MCF 10A (cell line): ENCODE data around the gene TMEM209. TPM values are rescaled to one million over a fixed set of nuclear protein-coding genes. Genes with fewer than 3 reads are reported as not detected.

Experiments
- BruUV-seq: library from RNA; stranded (reverse); fragments of 400-500 nt; replicated peaks from 2 replicates; lab custom pipeline; 2021; lab: Mats Ljungman, UMichigan
- CTCF ChIA-PET: fragments of 300-600 bp; sonication (Branson Sonifier 250); formaldehyde crosslinking; extraction: SDS; loops from one replicate; lab custom pipeline; 2021; ENCODE audit warnings: antibody characterized with exemption, inconsistent platforms; lab: Yijun Ruan, JAX
- POLR2A ChIA-PET: fragments of 300-600, 350-650 bp; sonication (Branson Sonifier 250); formaldehyde crosslinking; extraction: SDS; loops from one replicate; lab custom pipeline; 2020; ENCODE audit warnings: antibody characterized with exemption, inconsistent platforms; lab: Yijun Ruan, JAX
- DNase-seq: peaks from one replicate; pipeline ENCODE4 v3.0.0-alpha.2; 2018; ENCODE audit not compliant: unreplicated experiment
- H3K27ac Mint-ChIP-seq: one replicate; pipeline ENCODE4 v1.8.0; 2022; ENCODE audit warnings: mild to moderate bottlenecking, low read depth, mixed read lengths; ENCODE audit not compliant: unreplicated experiment
- H3K27me3 Mint-ChIP-seq: one replicate; pipeline ENCODE4 v1.8.0; 2022; ENCODE audit warnings: mixed read lengths; ENCODE audit not compliant: insufficient read depth, unreplicated experiment
- H3K36me3 Mint-ChIP-seq: one replicate; pipeline ENCODE4 v1.8.0; 2022; ENCODE audit warnings: mild to moderate bottlenecking, moderate library complexity, mixed read lengths; ENCODE audit not compliant: insufficient read depth, unreplicated experiment
- H3K4me1 Mint-ChIP-seq: one replicate; pipeline ENCODE4 v1.8.0; 2022; ENCODE audit warnings: mixed read lengths; ENCODE audit not compliant: insufficient read depth, unreplicated experiment
- H3K4me3 Mint-ChIP-seq: one replicate; pipeline ENCODE4 v1.8.0; 2022; ENCODE audit warnings: mild to moderate bottlenecking, moderate library complexity, mixed read lengths; ENCODE audit not compliant: unreplicated experiment
- H3K9me3 Mint-ChIP-seq: one replicate; pipeline ENCODE4 v1.8.0; 2022; ENCODE audit warnings: mixed read lengths; ENCODE audit not compliant: unreplicated experiment
- CTCF ChIP-seq: fragments of 200-600 bp; IDR thresholded peaks from one replicate; pipeline ENCODE4 v1.8.0; 2022; ENCODE audit warnings: antibody characterized with exemption, mild to moderate bottlenecking; ENCODE audit not compliant: unreplicated experiment
- intact Hi-C: fragments of 100-400 bp; cut with micrococcal nuclease; formaldehyde crosslinking; loops from 2 replicates; pipeline ENCODE4 v1.14.1; 2022
- total RNA-seq: library from RNA; stranded (reverse); gene quantifications from 2 replicates; pipeline ENCODE4 v1.2.3, GENCODE V29; 2022

TMEM209 gene
- total RNA-seq, 1 experiment from 2014 or later = 38.3 TPM

DNA sequence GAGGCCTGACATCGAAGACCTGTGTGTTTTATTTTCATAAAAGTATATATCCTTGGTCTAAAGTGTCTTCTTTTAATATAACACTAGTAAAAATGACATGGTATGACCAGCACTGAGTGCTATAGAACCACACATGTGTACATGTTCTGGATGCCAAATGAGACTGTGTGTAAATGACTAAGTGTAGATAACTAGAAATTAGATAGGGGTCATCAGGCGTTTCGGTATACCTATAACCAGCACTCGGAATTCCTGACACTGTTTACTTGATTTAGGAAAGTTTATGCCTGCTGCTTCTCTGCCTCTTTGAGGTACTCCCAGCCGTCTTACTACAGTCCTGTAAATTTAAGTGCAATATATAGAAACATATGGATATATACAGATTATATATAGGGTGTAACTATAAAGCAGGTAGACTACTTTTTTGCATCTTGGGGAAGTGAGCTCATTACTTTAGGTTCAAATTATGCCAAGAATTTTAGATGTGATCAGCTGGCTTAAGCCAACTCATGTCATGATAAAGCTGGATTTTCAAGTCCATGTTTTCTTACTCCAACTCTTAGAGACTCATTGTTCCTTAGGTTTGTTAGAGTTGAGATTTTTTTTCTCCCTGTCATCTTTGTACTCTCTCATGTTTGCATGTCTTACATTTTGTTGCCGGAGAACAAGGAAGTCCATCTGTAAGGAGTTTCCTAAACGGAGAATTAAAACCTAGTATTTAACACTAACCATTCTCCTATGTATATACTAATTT is 72.0 kb downstream of the TMEM209 start:
- no TSS peak for BruUV-seq
- Mint-ChIP-seq H3K27ac (no peak overlapping the region), H3K27me3 (no peaks in the 10 kb centered on the region), H3K4me3 (no peak overlapping the region), H3K36me3 (peaks cover 51% of the 10 kb centered on the region), H3K9me3 (no peaks in the 10 kb centered on the region), H3K4me1 (no peaks in the 10 kb centered on the region)
- intact Hi-C loops = no loop called here
- DNase-seq = no peak
- TF ChIP-seq CTCF = no peak
- CTCF ChIA-PET = no interaction called here
- POLR2A ChIA-PET = no interaction called here

DNA sequence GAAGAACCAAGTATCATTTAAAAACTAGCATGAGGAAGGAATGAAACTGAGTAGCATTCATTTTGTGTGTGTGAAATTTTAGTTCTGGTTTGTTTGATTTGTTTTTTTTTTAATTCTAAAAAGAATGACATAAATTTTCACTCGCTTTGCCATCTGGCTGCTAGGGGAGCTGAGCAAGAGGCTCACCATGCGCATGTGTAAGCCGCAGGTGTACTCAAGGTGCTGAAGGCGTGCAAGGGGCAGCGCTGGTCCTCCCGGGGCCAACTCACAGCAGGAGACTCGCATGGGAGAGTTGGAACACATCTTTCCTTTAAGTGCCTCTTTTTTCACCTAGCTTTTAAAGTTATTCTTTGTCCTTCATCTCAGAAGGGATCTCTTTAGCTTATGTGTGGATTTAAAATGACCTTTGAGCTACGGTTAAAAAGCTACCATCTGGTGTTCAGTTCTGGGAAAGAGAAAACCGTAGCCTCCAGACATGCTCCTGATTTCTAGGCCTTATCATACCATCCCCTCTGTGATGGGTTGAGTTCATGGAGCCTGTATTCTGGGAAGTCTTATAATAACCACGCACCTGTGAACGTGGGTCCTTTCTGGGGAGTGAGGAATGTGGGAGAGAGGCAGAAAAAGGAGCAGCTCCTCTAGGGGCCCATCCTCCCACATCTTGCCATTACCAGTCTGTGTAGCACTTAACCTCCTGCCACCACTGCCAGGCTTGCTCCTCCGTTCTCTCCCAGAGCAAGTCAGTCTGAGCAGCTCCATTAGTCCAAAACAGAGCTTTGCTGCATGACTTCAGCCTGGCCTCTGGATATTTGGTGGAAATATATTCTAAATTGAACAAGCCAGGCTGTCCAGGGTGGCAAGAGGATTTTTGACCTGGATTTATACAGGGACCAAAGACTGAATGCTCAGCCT is 73.0 kb downstream of the TMEM209 start:
- intact Hi-C loops = no loop called here
- DNase-seq = no peak
- BruUV-seq = no TSS peak
- TF ChIP-seq CTCF = no peak
- Mint-ChIP-seq H3K27ac (no peak overlapping the region), H3K9me3 (no peaks in the 10 kb centered on the region), H3K27me3 (no peaks in the 10 kb centered on the region), H3K4me1 (peaks cover 7% of the 10 kb centered on the region), H3K36me3 (peaks cover 61% of the 10 kb centered on the region), H3K4me3 (no peak overlapping the region)
- POLR2A ChIA-PET = interaction anchor here (0.6 to 0.7 kb wide), 2 partner anchors 10 to 12 kb away, joined by 3 to 5 read pairs; no protein-coding TSS in a partner anchor
- CTCF ChIA-PET = interaction anchor here (1.3 kb wide), 1 partner anchor 14 kb away, joined by 3 read pairs; no protein-coding TSS in a partner anchor

GRCh38 chr7:130131191-130131834 is 73.9 kb downstream of the TMEM209 start:
- Mint-ChIP-seq H3K36me3 (peaks cover 62% of the 10 kb centered on the region), H3K9me3 (no peaks in the 10 kb centered on the region), H3K4me3 (no peak overlapping the region), H3K4me1 (peaks cover 7% of the 10 kb centered on the region), H3K27ac (no peak overlapping the region), H3K27me3 (no peaks in the 10 kb centered on the region)
- no peak for TF ChIP-seq CTCF
- no TSS peak for BruUV-seq
- ChIA-PET CTCF (interaction anchor here (0.6 to 1.3 kb wide), 2 partner anchors 13 to 74 kb away, joined by 3 read pairs; partner anchors contain the start of gene TMEM209), POLR2A (interaction anchor here (0.6 to 0.7 kb wide), 2 partner anchors 11 kb away, joined by 3 to 5 read pairs; no protein-coding TSS in a partner anchor)
- DNase-seq = no peak
- intact Hi-C loops = no loop called here
